Measurements from ENCODE around the gene SGPL1. TPM values are rescaled to one million over a fixed set of nuclear protein-coding genes. Genes with fewer than 3 reads are reported as not detected.

SGPL1 gene
- total RNA-seq, 2 donors from 2014 or later: 8.9 to 9.7 TPM

DNA sequence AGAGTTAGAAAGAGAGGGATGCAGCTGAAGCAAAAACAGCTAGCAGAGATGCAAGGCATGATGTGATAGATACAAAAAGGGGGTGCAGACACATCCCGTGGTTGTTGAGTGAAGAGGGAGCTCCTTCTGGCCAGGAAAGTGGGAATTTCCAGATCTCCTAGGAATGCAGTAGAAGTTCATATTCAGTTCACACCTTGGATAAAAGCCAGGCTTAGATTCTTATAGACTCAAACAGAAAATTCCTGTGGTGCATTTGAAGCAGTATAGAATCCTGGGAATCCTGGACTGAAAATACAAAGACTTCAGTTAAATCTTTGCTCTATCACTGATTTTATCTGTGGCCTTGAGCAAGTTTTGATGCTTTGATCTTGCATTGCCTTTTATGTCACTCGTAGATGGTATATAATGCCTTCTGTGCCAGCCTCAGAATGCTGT, 33.9 kb downstream of the SGPL1 start:
- H3K4me1 ChIP-seq: no peaks in the 10 kb centered on the region
- H3K36me3 ChIP-seq: peaks cover 8% of the 10 kb centered on the region
- no peak overlapping the region for H3K27ac ChIP-seq
- H3K27me3 ChIP-seq: no peaks in the 10 kb centered on the region
- no peaks in the 10 kb centered on the region for H3K9me3 ChIP-seq
- no peak for TF ChIP-seq CTCF (IDR thresholded peaks at IDR 0.05)
- no peak for DNase-seq (ENCODE audit: low spot score)
- no peak overlapping the region for H3K4me3 ChIP-seq

- Histone ChIP-seq H3K9me3 (no peaks in the 10 kb centered on the region), H3K27me3 (no peaks in the 10 kb centered on the region), H3K27ac (no peak overlapping the region), H3K4me3 (no peak overlapping the region), H3K4me1 (no peaks in the 10 kb centered on the region), H3K36me3 (peaks cover 13% of the 10 kb centered on the region)
- TF ChIP-seq CTCF (IDR thresholded peaks at IDR 0.05): no peak
- DNase-seq (ENCODE audit: low spot score): no peak
Observed at GRCh38 chr10:70850097-70850496, 34.3 kb downstream of the SGPL1 start.

- no peak for TF ChIP-seq CTCF (IDR thresholded peaks at IDR 0.05)
- no peak overlapping the region for H3K4me3 ChIP-seq
- H3K27me3 ChIP-seq: no peaks in the 10 kb centered on the region
- no peaks in the 10 kb centered on the region for H3K9me3 ChIP-seq
- H3K4me1 ChIP-seq: no peaks in the 10 kb centered on the region
- peaks cover 23% of the 10 kb centered on the region for H3K36me3 ChIP-seq
- no peak for DNase-seq (ENCODE audit: low spot score)
- H3K27ac ChIP-seq: no peak overlapping the region
Observed at GRCh38 chr10:70851597-70852475, 36.1 kb downstream of the SGPL1 start.

GRCh38 chr10:70853038-70853437, 37.3 kb downstream of the SGPL1 start:
- no peak for TF ChIP-seq CTCF (IDR thresholded peaks at IDR 0.05)
- Histone ChIP-seq H3K36me3 (peaks cover 32% of the 10 kb centered on the region), H3K4me3 (no peak overlapping the region), H3K9me3 (no peaks in the 10 kb centered on the region), H3K27me3 (no peaks in the 10 kb centered on the region), H3K4me1 (no peaks in the 10 kb centered on the region), H3K27ac (no peak overlapping the region)
- no peak for DNase-seq (ENCODE audit: low spot score)

DNA sequence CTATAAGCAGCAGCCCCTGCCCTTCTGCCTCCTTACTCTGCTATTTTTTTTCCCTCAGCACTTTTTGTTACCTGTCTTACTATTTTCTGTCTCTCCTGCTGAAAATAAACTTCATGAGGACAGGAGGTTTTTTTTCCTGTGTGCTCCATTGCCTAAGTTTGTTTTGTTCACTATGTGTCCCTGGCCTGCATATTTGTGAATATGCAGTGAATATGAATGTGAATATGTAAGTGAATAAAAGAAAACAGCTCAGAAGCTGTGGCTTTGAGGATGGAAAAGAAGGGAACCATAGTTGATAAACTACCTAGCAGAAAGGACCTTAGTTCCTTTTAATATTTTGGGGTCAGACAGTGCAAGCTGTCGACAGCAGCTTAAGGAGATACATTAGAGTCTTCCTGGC, 37.7 kb downstream of the SGPL1 start:
- no peak for DNase-seq (ENCODE audit: low spot score)
- no peaks in the 10 kb centered on the region for H3K27me3 ChIP-seq
- TF ChIP-seq CTCF (IDR thresholded peaks at IDR 0.05): no peak
- H3K27ac ChIP-seq: no peak overlapping the region
- peaks cover 34% of the 10 kb centered on the region for H3K36me3 ChIP-seq
- no peaks in the 10 kb centered on the region for H3K9me3 ChIP-seq
- H3K4me1 ChIP-seq: no peaks in the 10 kb centered on the region
- no peak overlapping the region for H3K4me3 ChIP-seq
